ENCODE data around the gene IL9. TPM values are rescaled to one million over a fixed set of nuclear protein-coding genes. Genes with fewer than 3 reads are reported as not detected.

The IL9 gene
- polyA plus RNA-seq, 1 donor (not counting 4 experiments of a cell fraction or from before 2014, with no cell fraction given): not detected

DNA sequence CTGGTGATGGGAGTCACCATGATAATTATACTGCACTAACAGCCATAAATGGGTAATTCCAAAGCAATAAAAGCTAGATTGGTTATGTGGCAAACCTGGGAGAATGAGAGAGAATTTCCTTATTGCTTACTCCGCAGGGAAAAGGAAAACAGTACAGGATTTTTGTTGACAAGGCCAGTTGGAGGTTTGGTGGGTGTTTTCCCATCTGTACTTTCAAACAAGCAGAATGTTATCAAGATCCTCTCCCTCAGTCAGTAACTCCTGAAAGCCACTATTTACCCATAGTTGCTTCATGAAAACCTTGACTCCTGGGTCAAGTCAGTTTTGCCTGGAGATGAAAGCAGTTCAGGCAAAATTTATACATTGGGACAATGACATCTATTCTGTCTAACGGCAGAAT is 26.4 kb downstream of the IL9 start:
- Histone ChIP-seq H3K4me2 (ENCODE audit: control insufficient read depth, extremely low read depth, insufficient read depth, low read depth, low read length) (no peak overlapping the region), H2AFZ (ENCODE audit: control insufficient read depth, low read length) (no peak overlapping the region), H3K9ac (ENCODE audit: control insufficient read depth, extremely low read depth, insufficient read depth, low read length) (no peak overlapping the region), H3K27ac (ENCODE audit: control insufficient read depth, insufficient read depth, low read length) (no peak overlapping the region), H3K79me2 (ENCODE audit: control insufficient read depth, insufficient read depth, low read length) (no peaks in the 10 kb centered on the region), H3K4me3 (ENCODE audit: control insufficient read depth in 2 of 3, extremely low read depth in 1 of 3, insufficient read depth in 2 of 3, low read depth in 1 of 3, low read length in 3 of 3) (no peak overlapping the region), H3K9me1 (ENCODE audit: control insufficient read depth, extremely low read depth, insufficient read depth, low read length) (no peaks in the 10 kb centered on the region), H3K4me1 (ENCODE audit: control insufficient read depth, extremely low read depth, insufficient read depth, low read length) (no peaks in the 10 kb centered on the region), H3K9me3 (ENCODE audit: control insufficient read depth, low read depth, low read length) (no peaks in the 10 kb centered on the region), H3K36me3 (ENCODE audit: control insufficient read depth in 2 of 2, extremely low read depth in 1 of 2, insufficient read depth in 2 of 2, low read length in 2 of 2) (no peaks in the 10 kb centered on the region), H4K20me1 (ENCODE audit: control insufficient read depth, extremely low read depth, insufficient read depth, low read length) (no peaks in the 10 kb centered on the region), H3K27me3 (ENCODE audit: control insufficient read depth, extremely low read depth, insufficient read depth, low read length) (peaks cover 7% of the 10 kb centered on the region)
- dilution Hi-C loops (cut with MboI; ENCODE audit: extremely low pct_ligation_motif_present, low sequenced_read_pairs): no loop called here
- TF ChIP-seq, protein P1, sequence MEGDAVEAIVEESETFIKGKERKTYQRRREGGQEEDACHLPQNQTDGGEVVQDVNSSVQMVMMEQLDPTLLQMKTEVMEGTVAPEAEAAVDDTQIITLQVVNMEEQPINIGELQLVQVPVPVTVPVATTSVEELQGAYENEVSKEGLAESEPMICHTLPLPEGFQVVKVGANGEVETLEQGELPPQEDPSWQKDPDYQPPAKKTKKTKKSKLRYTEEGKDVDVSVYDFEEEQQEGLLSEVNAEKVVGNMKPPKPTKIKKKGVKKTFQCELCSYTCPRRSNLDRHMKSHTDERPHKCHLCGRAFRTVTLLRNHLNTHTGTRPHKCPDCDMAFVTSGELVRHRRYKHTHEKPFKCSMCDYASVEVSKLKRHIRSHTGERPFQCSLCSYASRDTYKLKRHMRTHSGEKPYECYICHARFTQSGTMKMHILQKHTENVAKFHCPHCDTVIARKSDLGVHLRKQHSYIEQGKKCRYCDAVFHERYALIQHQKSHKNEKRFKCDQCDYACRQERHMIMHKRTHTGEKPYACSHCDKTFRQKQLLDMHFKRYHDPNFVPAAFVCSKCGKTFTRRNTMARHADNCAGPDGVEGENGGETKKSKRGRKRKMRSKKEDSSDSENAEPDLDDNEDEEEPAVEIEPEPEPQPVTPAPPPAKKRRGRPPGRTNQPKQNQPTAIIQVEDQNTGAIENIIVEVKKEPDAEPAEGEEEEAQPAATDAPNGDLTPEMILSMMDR (optimal IDR thresholded peaks at IDR 0.05 in 1 of 3, IDR thresholded peaks at IDR 0.05 in 1 of 3, conservative IDR thresholded peaks at IDR 0.05 in 1 of 3; ENCODE audit: extremely low read depth in 1 of 3, insufficient read depth in 2 of 3, low read length in 3 of 3): no peak
- no peak for TF ChIP-seq EZH2 (IDR thresholded peaks at IDR 0.05; ENCODE audit: low read length)
- DNase-seq (ENCODE audit: low read depth, low spot score) (no peak), FAIRE-seq (no peak)

DNA sequence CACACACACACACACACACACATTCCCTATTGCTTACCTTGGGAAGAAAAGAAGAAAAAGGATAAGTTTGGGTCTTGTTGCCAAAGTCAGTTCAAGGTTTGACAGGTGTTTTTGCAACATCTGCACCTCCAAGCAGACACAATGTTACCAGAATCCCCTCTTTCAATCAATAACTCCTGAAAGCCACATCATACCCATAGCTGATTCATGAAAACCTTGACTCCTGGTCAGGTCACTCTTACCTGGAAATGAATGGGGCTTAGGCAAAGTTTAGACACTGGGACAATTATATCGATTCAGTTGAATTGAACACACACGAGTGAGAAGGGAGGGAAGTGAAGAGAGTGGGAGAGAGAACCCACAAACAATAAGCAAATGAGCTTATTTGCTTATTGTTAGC is 27.0 kb downstream of the IL9 start:
- Histone ChIP-seq H3K79me2 (ENCODE audit: control insufficient read depth, insufficient read depth, low read length) (no peaks in the 10 kb centered on the region), H3K9me1 (ENCODE audit: control insufficient read depth, extremely low read depth, insufficient read depth, low read length) (no peaks in the 10 kb centered on the region), H4K20me1 (ENCODE audit: control insufficient read depth, extremely low read depth, insufficient read depth, low read length) (no peaks in the 10 kb centered on the region), H3K36me3 (ENCODE audit: control insufficient read depth in 2 of 2, extremely low read depth in 1 of 2, insufficient read depth in 2 of 2, low read length in 2 of 2) (no peaks in the 10 kb centered on the region), H3K27ac (ENCODE audit: control insufficient read depth, insufficient read depth, low read length) (no peak overlapping the region), H3K27me3 (ENCODE audit: control insufficient read depth, extremely low read depth, insufficient read depth, low read length) (peaks cover 5% of the 10 kb centered on the region), H3K4me1 (ENCODE audit: control insufficient read depth, extremely low read depth, insufficient read depth, low read length) (no peaks in the 10 kb centered on the region), H3K9ac (ENCODE audit: control insufficient read depth, extremely low read depth, insufficient read depth, low read length) (no peak overlapping the region), H3K4me2 (ENCODE audit: control insufficient read depth, extremely low read depth, insufficient read depth, low read depth, low read length) (no peak overlapping the region), H2AFZ (ENCODE audit: control insufficient read depth, low read length) (no peak overlapping the region), H3K4me3 (ENCODE audit: control insufficient read depth in 2 of 3, extremely low read depth in 1 of 3, insufficient read depth in 2 of 3, low read depth in 1 of 3, low read length in 3 of 3) (no peak overlapping the region), H3K9me3 (ENCODE audit: control insufficient read depth, low read depth, low read length) (no peaks in the 10 kb centered on the region)
- dilution Hi-C loops (cut with MboI; ENCODE audit: extremely low pct_ligation_motif_present, low sequenced_read_pairs): no loop called here
- TF ChIP-seq, protein P1 (optimal IDR thresholded peaks at IDR 0.05 in 1 of 3, IDR thresholded peaks at IDR 0.05 in 1 of 3, conservative IDR thresholded peaks at IDR 0.05 in 1 of 3; ENCODE audit: extremely low read depth in 1 of 3, insufficient read depth in 2 of 3, low read length in 3 of 3): no peak
- no peak for TF ChIP-seq EZH2 (IDR thresholded peaks at IDR 0.05; ENCODE audit: low read length)
- DNase-seq (ENCODE audit: low read depth, low spot score) (no peak), FAIRE-seq (no peak)
